Prostate gland (tissue), 1 donor: ENCODE data around the gene PLA2G5.

Experiments
- POLR2A ChIP-seq: fragments of 450-650 bp; IDR thresholded peaks from one replicate; pipeline ENCODE4 v1.6.1; 2016; ENCODE audit warnings: antibody characterized with exemption, mild to moderate bottlenecking
- POLR2AphosphoS5 ChIP-seq: sonication (generic); formaldehyde crosslinking; IDR thresholded peaks from one replicate; pipeline ENCODE4 v1.6.1; 2017; ENCODE audit warnings: antibody characterized with exemption

DNA sequence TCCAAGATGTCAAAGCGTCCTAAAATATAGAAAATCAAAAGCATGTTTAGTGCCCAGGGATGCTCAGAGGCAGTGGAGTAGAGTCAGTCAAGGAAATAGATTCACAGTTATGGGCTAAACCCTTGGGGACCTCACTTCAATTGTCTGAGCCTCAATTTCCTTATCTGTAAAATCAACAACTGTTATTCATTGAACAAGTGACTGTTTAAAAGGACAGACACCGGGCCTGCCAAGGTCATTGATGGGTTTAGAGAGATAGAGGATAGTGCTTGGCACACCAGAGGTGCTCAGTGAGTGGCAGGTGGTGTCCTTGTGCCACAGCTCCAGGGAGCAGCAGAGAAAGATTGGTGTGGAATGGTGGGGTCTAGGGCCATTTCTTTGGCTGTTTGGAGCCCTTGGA lies 12.8 kb downstream of the PLA2G5 start:
- TF ChIP-seq POLR2AphosphoS5 (no peak), POLR2A (no peak)
